GM19397 (cell line): ENCODE measurements around the gene IRF2.

Source experiments
- ATAC-seq: cut with Tn5 transposase; IDR thresholded peaks from one replicate; pipeline ENCODE4 v1.9.1; 2021; ENCODE audit warnings: mild to moderate bottlenecking, moderate library complexity; ENCODE audit not compliant: unreplicated experiment

The IRF2 gene

GRCh38 chr4:184433258-184433892 lies 41.0 kb downstream of the IRF2 start:
- no peak for ATAC-seq

DNA sequence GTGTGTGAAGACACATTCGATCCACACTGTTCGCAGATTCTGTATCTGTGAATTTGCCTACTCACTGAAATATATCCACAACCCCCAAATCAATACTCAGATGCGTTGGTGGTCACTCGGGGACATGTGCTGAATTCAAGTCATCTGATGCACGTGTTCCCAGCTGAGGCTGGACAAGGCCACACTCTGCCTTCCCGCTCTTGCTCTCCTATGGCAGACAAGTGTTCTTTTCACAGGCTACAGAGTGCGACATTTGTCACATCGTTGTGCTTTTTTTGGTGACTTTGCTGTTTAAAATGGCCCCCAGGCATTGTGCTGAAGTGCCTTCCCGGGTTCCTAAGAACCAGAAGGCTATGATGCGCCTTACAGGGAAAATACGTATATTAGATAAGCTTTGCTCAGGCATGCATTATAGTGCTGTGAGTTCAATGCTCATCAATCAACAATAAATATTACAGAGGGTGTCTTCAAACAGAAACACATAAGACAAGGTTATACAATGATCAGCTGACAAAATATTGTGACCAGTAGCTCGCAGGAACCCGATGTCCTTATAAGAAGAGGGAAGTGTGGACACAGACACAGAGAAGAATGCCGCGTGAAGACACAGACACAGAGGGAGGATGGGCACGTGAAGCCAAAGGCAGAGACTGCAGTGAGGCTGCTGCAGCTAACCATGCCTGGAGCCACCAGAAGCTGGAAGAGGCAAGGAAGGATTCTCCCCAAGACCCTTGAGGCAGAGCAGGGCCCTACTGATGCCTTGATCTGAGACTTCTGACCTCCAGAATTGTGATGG lies 42.0 kb downstream of the IRF2 start:
- no peak for ATAC-seq

DNA sequence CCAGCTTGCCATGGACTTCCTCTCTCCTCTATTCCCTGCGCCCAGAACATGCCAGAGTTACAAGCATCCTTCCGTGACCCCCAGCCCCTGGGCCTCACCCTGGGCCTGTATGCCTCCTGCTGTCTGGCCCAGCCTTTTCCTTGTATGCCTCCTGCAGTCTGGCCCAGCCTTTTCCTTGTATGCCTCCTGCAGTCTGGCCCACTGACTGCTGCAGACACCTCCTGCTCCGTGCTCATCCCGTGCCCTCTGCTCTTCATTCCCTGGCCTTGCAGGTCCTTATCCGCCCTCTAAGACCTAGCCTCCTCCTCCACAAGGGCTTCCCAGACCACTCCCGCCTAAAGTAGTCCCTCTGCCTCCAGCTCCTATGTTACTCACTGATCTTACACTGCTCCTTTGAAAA lies 44.2 kb downstream of the IRF2 start:
- ATAC-seq = no peak

DNA sequence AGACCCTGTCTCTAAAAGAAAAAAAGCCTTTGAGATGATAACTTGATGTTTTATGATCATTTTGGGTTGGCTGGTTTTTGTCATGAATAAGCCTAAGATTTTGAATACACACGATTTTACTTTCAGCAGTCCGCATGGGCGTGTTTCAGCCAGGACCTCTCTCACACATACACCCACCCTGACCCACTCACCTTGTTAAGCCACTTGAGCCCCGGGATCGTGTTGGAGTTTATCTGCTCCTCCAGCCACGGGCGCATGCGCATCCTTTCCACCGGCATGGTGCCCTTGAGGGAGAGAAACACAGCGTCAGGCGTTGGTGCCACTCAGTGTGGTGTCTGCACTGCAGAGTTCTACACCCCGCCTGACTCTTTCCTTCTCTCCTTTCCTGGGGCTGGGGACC lies 45.6 kb downstream of the IRF2 start:
- no peak for ATAC-seq

GRCh38 chr4:184427687-184428086 lies 46.7 kb downstream of the IRF2 start:
- no peak for ATAC-seq

DNA sequence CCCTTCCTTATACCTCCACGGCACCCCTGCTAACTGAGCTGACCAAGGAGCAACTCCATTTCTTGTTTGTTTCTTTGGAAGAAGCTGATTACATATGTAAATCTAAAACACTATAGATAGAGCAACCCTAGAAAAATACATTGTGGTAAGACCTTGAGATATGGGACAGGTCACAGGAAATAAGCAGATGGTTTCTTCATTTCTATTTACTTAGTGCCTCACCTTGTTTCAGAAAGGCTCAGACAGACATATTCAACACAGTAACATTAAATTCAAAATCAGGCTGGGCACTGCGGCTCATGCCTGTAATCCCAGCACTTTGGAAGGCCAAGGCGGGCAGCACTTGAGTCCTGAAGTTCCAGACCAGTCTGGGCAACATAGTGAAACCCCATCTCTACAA lies 47.3 kb downstream of the IRF2 start:
- no peak for ATAC-seq

DNA sequence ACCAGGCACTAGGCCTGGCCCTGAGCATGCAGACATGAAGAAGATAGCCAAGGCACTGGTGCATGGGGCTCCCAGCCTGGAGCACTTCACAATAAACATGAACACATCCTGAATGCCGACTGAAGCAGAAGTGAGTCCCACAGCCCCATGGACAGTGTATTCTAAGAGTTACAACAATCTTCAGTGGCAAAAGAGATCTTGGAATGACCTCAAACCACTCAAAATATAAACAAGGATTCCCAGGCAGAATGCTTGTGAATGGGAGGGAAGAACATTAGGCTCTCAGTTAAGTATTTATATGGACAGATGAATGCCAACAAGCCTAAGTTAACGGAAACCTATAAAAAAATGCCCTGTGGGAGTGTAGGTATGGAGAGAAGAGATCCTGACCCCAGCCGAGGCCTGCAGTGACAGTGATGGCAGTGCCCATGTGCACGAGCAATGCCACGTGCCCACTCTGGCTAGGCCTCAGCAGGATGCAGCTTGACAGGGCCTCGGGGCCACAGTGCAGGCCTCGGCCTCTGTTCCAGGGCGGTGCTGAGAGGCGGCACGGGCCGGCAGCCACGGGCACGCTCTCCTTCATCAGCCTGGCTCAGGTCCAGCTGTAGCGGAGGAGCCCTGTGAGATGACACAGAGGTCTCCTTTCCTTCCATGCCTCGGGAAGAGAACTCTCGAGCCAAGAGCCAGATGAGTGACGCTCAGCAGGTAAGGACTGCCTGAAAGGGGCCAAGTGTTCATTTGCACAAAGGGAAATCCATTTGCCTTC lies 49.2 kb downstream of the IRF2 start:
- no peak for ATAC-seq

- ATAC-seq = no peak
Measured at GRCh38 chr4:184424279-184424678, 50.1 kb downstream of the IRF2 start.

DNA sequence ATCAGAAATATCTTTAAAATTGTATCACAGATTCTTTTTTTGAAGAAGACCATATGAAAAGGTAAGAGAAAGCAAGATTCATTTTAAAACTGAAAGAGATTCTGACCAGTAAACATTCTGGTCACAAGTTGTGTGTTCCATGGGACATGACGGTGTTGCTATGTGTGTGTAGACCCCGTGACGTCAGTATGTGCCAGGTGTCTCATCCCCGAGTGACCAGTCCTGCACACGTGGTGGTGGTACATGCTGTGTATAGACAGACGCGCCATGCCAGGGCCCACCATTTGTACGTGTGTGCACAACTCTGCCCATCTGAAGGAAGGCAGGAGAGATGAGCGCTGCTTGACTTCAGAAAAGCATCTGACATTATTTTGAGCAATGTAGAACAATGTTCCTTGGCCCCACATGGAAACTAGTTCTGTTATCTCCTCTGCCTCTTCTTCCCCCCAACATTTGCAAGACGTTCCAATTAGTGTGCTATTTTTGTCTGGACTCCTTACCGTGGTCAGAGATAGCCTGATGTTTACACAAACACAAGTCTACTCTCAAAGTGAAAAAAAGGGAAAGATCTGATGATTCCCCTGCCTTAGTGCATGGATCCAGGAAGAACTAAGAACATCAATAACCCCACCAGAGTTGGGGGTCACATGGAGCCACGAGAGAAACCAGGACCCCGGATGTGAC lies 51.2 kb downstream of the IRF2 start:
- no peak for ATAC-seq

DNA sequence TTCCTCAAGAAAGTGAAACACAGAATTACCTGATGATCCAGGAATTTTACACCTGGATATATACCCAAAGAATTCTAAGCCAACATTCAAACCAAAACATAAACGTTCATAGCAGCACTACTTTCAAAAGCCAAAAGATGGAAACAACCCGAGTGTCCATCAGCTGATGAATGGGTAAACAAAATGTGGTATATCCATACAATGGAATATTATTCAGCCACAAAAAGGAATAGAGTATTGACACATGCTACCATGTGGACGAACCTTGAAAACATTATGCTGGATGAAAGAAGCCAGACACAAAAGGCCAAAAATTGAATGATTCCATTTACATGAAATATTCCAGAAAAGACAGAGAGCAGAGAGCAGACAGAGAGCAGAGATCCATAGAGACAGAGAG lies 52.0 kb downstream of the IRF2 start:
- no peak for ATAC-seq

DNA sequence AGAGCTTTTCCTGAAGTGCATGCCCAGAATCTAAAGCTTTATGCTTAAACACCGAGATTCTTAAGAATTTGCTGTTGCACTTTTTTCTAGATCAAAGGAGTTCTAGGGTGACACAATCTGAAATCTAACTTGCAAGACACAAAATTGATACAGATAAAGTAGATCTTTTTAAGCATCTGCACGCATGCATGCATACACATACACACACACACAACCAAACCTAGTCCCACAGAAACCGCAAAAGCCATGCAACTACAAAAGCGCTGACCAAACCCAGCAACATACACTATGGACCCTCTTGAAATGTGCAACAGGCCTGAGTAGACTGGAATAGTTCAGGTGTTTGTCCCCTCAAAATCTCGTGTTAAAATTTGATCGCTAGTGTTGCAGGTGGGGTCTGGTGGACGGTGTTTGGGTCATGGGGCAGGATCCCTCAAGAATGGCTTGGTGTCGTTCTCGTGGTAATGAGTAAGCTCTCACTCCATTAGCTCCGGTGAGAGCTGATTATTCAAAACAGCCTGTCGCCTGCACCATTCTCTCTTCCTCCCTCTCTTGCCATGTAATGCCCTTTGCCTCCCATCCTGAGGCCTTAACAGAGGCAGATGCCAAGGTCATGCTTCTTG lies 52.7 kb downstream of the IRF2 start:
- no peak for ATAC-seq

- peak; percentile 59 for ATAC-seq
Measured at GRCh38 chr4:184420881-184421416, 53.4 kb downstream of the IRF2 start.

GRCh38 chr4:184420402-184420801 lies 53.9 kb downstream of the IRF2 start:
- no peak for ATAC-seq

DNA sequence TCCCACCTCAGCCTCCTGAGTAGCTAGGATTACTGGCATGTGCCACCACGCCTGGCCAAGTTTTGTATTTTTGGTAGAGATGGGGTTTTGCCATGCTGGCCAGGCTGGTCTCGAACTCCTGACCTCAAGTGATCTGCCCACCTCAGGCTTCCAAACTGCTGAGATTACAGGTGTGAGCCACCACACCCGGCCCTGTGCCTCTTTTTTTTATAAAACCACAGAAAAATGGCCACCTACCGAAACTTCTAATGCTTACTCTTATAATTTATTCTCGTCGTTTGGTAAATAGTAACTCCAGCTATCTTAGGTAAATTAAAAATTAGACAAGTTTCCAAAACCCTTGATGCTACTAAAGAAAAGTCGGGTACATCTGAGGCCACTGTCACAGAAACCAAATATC lies 54.4 kb downstream of the IRF2 start:
- ATAC-seq = no peak

DNA sequence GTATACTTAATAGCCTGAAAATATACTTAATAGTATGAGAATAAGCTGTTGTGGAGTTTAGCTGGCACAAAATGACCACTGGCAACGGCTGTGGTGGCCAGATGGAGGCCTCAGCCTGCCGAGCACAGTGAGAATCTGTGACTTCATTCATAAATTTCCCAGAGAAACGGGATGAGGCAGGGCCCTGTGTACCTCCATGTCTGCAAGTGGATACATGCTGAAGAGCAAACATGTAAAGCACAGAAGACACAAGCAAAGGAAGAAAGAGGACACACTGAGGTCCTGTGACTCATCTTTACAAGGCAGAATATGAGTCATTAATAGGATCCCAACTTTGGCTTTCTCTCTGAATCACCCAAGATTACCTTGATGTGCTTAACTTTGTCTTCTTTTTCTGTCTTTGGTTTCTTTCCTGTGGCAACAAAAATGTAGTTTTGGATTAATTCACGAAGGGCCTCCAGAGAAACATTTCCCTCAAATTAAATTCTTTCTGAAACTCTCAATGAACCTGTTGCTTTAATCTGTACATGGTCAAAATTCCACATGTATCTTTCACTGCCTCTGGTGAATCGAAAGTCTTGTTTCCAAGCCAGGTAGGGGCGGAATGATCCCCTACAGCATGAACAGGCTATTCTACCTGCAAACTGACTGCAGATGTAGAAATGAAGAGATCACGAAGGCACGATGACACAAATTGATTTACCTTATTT lies 56.4 kb downstream of the IRF2 start:
- no peak for ATAC-seq

DNA sequence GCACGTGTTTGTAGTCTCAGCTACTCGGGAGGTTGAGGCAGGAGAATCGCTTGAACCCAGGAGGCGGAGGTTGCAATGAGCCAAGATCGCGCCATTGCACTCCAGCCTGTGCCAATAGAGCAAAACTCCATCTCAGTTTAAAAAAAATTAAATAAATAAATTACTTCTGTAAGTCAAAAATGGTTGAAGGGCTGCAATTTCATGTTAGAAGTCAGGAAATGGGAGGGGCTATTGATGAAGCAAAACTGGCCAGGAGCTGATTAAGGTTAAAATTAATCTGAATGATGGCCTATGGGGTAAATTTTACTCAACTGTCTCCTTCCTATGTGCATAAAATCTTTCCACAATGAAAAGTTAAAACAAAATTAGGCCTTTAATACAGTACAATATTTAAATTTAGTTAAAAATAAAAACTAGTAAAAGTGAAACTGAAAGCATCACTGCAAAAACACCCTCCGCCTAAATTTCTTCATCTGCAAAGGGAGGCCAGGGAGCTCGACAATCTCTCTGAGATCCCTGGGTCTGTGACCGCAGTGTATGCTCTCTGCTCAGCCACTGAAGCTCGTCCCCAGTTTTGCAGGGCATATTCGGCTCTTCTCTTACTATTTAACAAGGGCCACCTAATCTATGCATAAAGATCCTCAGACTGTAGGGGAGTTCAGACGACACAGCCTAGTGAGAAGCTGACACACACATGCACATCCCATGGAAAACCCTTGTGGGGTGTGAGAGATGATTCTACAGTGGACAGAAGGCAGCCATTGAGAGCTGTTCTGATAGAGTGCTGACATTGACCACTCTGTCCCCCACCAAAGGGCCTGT lies 57.2 kb downstream of the IRF2 start:
- peak; percentile 40 for ATAC-seq

DNA sequence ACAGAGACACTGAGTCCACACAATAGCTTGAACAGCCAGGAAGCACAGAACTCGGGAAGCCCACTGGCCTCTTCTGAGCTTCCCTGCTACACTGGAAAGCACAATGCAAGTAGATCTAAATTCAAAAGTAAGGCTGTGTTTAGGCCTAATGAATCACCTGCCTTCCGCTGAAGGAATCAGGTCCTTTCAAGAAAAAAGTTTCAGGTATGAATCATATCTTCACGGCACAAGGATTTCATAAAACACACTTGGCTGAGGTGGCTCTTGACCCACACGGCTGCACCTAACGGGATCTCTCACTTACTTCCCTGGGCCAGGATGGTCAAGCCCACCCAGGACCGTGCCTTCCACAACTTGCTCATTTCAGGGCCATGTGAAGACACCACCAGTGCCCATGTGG lies 59.3 kb downstream of the IRF2 start:
- ATAC-seq = no peak

GRCh38 chr4:184413261-184414046 lies 60.9 kb downstream of the IRF2 start:
- ATAC-seq = no peak
